Testis (tissue), 2 donors: ENCODE measurements around the gene TMEM141.

ENCODE experiments used
- CTCF ChIP-seq, 3 experiments: fragments of 450-650 bp in 2 of 3; fragments of 200-600 bp in 1 of 3; sonication (generic) in 1 of 3; IDR thresholded peaks; one replicate each; pipeline ENCODE4 v1.5.1; 2016 to 2019; ENCODE audit warnings: antibody characterized with exemption in 3 of 3, mild to moderate bottlenecking in 2 of 3, moderate library complexity in 1 of 3
- POLR2A ChIP-seq: fragments of 450-650 bp; IDR thresholded peaks from one replicate; pipeline ENCODE4 v1.6.1; 2017; ENCODE audit warnings: antibody characterized with exemption, mild to moderate bottlenecking, moderate library complexity

GRCh38 chr9:136825295-136826187 is 34.4 kb downstream of the TMEM141 start:
- no peak for TF ChIP-seq POLR2A
- no peak for TF ChIP-seq CTCF (IDR thresholded peaks at IDR 0.05)
